Fibroblast of villous mesenchyme (primary cell): ENCODE measurements around the gene SPATA33. TPM values are rescaled to one million over a fixed set of nuclear protein-coding genes. Genes with fewer than 3 reads are reported as not detected.
"Not testable (repeated sequence)": the region's sequence is repeated elsewhere in the genome, so short reads cannot be mapped to it uniquely, and the experiment has no call there.

Source experiments
- DNase-seq: peaks from one replicate; pipeline ENCODE4 v3.0.0-alpha.2; 2010; ENCODE audit warnings: low read depth
- H3K4me3 ChIP-seq: 2 replicates; pipeline ENCODE4 v1.5.1; 2011; ENCODE audit warnings: low read depth, mild to moderate bottlenecking, low read length
- CTCF ChIP-seq: IDR thresholded peaks from 2 replicates; pipeline ENCODE4 v1.5.1; 2012; ENCODE audit warnings: low read depth, mild to moderate bottlenecking, low read length; ENCODE audit not compliant: insufficient read depth
- total RNA-seq: library from RNA; depleted of rRNA; stranded (reverse); fragments of >200 nt; gene quantifications from 2 replicates; pipeline ENCODE4 v1.2.3, GENCODE V29; 2012

SPATA33 gene
- total RNA-seq, 1 donor: 3.9 TPM

GRCh38 chr16:89691231-89691985 is 33.8 kb downstream of the SPATA33 start:
- no peak for DNase-seq
- no peak overlapping the region for H3K4me3 ChIP-seq
- no peak for TF ChIP-seq CTCF

GRCh38 chr16:89691986-89692569 is 34.4 kb downstream of the SPATA33 start:
- TF ChIP-seq CTCF: no peak
- H3K4me3 ChIP-seq: no peak overlapping the region
- DNase-seq: no peak

GRCh38 chr16:89693289-89693731 is 35.7 kb downstream of the SPATA33 start:
- no peak for TF ChIP-seq CTCF
- DNase-seq: no peak

GRCh38 chr16:89693931-89694783 is 36.5 kb downstream of the SPATA33 start:
- no peak overlapping the region for H3K4me3 ChIP-seq
- no peak for TF ChIP-seq CTCF
- no peak for DNase-seq

More at GRCh38 chr16:89693289-89693731, 35.7 kb downstream of the SPATA33 start:
- H3K4me3 ChIP-seq: no peak overlapping the region

GRCh38 chr16:89694784-89695085 is 37.1 kb downstream of the SPATA33 start:
- DNase-seq, H3K4me3 ChIP-seq: not testable (repeated sequence)

- no peak for DNase-seq
- no peak for TF ChIP-seq CTCF
Measured at GRCh38 chr16:89695086-89695874, 37.6 kb downstream of the SPATA33 start.

More at GRCh38 chr16:89695086-89695874, 37.6 kb downstream of the SPATA33 start:
- H3K4me3 ChIP-seq: no peak overlapping the region
